HG03457 (cell line): ENCODE measurements around the gene RIPPLY3.
"Not testable (repeated sequence)": the region's sequence is repeated elsewhere in the genome, so short reads cannot be mapped to it uniquely, and the experiment has no call there.

Source experiments
- ATAC-seq: cut with Tn5 transposase; IDR thresholded peaks from one replicate; pipeline ENCODE4 v1.9.1; 2021; ENCODE audit warnings: moderate number of reproducible peaks; ENCODE audit not compliant: unreplicated experiment

Gene RIPPLY3

GRCh38 chr21:36980280-36981048 lies 26.0 kb upstream of the RIPPLY3 start:
- no peak for ATAC-seq

DNA sequence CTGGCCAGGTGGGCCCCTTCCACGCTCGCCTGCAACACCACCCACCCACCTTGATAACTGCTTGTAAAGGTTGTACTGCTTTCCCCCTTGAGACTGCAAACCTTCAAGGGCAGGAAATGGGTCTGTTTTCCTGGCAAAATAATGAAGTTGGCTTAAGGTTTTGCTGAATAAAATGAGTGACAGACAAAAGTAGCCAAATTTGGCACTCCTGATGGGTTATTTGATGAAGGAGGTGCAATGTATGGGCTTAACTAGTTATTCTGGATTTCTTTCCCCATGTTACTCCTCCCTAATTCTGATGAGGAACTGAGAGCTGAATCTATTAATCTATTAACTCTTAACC lies 25.5 kb upstream of the RIPPLY3 start:
- no peak for ATAC-seq

DNA sequence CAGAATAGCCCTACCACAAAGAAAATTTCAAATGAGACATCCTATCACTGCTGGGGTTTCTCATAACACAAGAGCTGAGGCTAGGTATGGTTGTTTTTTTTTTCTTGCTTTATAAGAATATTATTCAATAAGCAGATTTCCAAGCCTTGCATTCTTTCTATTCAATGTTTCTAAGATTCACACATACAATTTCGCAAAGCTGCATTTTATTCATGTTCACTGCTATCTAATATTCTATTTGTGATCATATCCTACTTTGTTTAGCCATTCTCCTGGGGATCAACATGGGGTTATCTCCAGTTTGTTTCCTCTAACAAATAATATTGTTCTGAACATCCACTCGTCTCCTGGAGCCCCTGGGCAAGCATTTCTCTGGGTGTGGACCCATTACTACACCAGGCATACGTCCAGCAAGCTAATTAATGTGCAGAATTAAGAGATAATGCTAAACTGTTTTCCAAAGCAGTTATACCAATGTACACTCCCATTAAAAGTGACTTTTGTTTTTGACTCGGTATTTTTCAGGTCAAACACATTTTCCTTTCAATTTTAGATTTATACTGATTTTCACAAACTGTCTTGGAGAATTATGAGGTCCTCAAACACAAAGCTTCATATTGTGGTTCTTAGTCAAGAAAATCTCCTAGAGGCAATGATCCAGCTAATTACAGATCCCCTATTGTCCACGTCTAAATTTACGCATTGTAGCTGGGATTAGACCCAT lies 24.4 kb upstream of the RIPPLY3 start:
- no peak for ATAC-seq

- ATAC-seq: no peak
Measured at GRCh38 chr21:36985751-36986594, 20.5 kb upstream of the RIPPLY3 start.

DNA sequence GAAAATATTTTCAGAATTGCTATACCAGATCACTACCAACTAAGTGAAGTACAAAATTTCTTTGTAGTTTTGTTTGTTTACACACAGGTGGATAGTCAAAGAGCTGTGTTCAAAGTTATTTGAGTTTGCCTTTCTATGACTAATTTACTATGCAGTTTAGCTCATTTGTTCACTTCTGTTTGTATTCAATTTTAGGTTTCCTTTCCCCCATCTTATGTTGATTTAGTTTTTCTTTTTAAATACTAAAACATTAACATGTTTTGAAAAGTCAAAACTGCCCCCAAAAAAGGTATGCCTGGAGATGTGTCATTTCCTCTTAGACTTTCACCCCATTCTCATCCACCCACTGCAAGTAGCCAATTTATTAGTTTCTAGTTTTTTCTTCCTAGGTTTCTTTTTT lies 18.7 kb upstream of the RIPPLY3 start:
- no peak for ATAC-seq

DNA sequence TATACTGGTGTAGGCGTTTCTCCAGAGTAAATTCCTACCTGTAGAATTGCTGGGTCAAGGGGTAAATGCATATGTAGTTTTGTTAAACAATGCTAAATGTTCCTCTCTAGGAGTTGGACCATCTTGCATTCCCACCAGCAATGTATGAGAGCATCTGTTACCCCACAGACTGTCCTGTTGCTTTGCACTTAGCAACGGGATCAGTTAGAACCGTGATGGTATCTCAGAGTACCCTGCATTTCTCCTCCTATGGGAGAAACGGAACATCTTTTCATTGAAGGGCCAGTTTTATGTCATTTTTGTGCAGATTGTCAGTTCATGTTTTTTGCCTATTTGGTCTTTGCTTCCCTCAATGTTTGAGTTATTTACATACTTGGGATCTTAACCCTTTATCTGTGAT lies 18.0 kb upstream of the RIPPLY3 start:
- ATAC-seq: no peak

DNA sequence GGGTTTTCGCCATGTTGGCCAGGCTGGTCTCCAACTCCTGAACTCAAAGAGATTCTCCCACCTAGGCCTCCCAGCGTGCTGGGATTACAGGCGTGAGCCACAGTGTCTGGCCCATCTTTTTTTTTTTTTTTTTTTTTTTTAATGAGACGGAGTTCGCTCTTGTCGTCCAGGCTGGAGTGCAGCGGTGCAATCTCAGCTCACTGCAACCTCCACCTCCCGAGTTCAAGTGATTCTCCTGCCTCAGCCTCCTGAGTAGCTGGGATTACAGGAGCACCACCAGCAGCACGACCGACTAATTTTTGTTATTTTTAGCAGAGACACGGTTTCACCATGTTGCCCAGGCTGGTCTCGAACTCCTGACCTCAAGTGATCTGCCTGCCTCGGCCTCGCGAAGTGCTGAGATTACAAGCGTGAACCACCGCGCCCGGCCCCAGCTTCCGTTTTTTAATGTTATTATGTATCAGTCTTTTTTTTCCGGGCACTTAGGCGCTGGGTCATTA lies 17.3 kb upstream of the RIPPLY3 start:
- not testable (repeated sequence) for ATAC-seq

DNA sequence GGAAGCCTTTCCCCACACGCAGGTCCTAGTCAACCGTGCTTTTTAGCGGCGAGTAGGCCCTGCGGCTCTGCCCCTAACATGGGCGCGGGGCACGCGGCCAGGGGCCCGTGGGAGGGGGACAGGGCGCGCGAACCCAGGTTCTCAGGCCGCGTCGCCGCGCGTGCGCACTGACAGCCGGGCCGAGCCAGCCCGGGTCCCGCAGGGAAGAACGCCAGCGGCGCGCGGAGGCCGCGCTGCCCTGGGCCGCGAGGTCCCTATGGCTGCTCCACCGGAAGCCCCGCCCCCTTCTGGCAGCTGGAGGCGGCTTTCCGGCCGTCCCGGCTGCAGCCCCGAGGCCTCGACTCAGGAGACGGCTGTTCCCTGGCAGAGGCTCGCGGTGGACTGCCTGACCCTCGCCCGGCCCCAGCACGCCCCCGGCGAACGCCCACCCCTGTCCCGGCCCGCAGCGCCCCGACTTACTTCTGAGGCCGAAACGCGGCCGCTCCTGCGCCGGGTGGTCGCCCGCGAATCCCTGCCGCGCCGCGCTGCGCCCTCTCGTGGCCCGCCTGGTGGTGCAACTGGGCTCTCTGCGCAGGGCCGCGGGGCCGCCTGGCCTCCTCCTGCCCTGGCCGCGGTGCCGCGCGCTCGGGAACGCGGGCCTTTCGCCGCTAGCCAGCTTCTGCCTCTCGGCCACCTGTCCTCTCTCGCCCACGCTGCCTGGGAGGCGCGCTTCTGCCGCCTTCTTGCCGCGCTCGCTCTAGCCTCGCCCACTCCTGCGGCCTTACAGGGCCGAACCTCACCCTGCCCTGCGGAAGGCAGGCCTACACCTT lies 16.6 kb upstream of the RIPPLY3 start:
- peak; percentile 81 for ATAC-seq

DNA sequence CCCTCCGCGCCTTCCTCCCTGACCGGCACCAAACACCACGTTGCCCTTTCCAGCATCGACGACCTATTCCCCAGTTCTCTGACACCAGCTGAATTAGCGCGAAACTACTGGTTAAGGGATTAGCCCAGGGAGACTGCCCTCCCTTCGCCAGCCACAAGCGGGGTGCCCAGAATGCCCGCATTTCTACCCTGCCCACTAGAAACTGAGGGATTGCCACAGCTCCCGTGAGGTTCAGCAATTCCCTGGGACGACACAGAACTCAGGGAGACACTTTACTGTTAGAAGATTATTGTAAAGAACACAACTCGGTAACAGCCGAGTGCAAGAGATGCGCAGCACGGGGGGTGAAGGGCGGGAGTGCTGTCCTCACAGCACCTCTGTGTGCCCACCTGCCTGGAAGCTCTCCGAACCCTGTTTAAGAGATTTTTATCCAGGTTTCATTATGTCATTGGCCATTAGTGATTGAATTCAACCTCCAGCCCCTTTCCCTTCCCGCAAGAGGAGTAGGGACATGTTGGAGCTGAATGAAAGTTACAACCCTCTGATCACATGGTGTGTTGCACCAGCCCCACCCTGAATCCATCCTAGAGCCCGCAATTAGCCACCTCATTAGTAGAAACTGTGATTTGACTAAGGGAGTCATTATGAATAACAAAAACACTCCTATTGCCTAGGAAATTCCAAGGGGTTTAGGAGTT lies 15.8 kb upstream of the RIPPLY3 start:
- no peak for ATAC-seq

- ATAC-seq: no peak
Measured at GRCh38 chr21:36992671-36993070, 13.8 kb upstream of the RIPPLY3 start.

DNA sequence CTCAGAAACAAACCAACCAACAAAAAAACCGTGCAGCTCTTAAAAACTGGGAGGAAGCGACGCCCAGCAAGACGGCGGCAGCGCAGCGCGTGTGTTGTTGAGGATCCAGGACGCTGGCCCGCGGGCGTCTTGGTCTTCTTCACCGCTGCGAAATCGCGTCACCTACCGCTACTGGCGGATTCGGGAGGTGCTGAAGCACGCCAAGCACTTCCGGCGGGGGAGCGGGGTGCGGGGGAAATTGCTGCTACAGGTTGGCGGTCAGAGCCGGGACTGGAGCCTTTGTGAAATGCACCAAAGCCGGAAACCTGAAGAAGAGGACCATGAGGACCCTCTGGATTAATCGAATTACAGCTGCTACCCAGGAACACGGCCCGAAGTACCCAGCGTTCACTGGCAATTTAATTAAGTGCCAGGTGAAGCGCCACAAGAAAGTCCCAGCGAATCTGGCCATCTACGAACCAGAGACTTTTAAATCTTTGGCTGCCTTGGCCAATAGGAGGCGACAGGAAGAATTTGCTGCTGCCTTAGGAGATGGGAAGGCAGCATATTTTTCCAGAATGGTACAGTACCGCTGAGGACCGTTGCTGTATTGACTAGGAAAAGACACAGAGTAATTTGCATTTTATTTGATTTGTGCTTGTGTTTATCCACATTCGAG lies 11.9 kb upstream of the RIPPLY3 start:
- ATAC-seq: no peak

DNA sequence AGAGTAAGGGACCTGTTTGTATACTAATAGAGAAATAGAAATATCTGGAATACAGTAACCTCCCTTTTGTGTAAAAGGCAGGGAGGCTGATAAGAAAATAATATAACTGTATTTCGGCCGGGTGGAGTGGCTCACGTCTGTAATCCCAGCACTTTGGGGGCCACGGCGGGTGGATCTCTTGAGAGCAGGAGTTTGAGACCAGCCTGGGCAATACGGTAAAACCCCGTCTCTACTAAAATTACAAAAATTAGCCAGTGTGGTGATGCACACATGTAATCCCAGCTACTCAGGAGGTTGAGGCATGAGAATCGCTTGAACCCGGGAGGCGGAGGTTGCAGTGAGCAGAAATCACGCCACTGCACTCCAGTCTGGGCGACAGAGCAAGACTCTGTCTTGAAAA lies 11.2 kb upstream of the RIPPLY3 start:
- ATAC-seq: not testable (repeated sequence)

GRCh38 chr21:36999131-36999898 lies 7.2 kb upstream of the RIPPLY3 start:
- ATAC-seq: no peak

DNA sequence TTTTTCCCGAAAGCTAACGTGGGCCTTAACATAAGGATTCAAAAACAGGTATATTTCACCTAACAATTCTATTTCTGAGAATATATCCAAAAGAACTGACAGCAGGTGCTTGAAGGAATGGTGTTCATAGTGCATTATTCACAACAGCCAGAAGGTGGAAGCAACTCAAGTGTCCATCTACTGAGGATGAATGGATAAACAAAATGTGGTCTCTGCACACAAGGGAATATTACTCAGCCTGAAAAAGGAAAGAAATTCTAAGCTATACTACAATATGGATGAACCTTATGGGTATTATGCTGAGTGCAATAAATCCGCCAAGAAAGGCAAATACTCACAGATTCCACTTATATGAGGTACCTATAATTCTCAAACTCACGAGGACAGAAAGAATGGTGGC lies 6.1 kb upstream of the RIPPLY3 start:
- no peak for ATAC-seq

GRCh38 chr21:37001441-37001840 lies 5.1 kb upstream of the RIPPLY3 start:
- no peak for ATAC-seq

GRCh38 chr21:37002851-37003250 lies 3.7 kb upstream of the RIPPLY3 start:
- ATAC-seq: not testable (repeated sequence)

GRCh38 chr21:37003917-37004316 lies 2.6 kb upstream of the RIPPLY3 start:
- ATAC-seq: not testable (repeated sequence)

GRCh38 chr21:37005548-37006485 lies 685 bp upstream of the RIPPLY3 start:
- no peak for ATAC-seq
